ENCODE results near the gene CNDP1. TPM values are rescaled to one million over a fixed set of nuclear protein-coding genes. Genes with fewer than 3 reads are reported as not detected.

CNDP1 gene
- total and polyA plus RNA-seq, 2 donors (not counting 1 experiment from before 2014, with no cell fraction given) = 0.19 to 0.57 TPM

DNA sequence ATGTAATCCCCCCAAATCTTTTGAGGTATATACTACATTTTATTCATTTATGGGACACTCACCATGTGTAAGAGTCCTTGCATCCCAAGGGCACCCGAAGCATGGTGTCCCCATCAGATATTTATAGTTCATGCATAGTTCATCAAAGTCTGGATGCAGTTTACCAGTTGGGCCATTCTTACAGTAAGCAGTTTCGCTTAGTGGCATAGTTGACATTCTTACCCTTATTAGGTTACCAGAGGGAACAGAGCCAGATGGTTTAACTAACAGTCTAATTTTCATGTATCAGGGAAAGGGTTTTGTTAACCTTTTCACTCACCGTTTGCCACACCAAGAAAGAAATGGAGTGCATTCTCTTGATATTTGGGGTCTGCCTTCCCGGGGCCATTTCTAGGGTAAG, 70.5 kb downstream of the CNDP1 start:
- Histone ChIP-seq H3K9me3 (ENCODE audit: control extremely low read depth in 1 of 3, control insufficient read depth in 2 of 3, insufficient read depth in 1 of 3, low read length in 2 of 3) (no peaks in the 10 kb centered on the region), H4K20me1 (ENCODE audit: control insufficient read depth, insufficient read depth, low read length, poor library complexity, severe bottlenecking) (peaks cover 46% of the 10 kb centered on the region), H3K36me3 (replicated peaks in 1 of 2; ENCODE audit: control extremely low read depth in 1 of 2, control insufficient read depth in 1 of 2, extremely low read depth in 1 of 2, insufficient read depth in 2 of 2, low read length in 1 of 2) (peaks cover 0 to 1% of the 10 kb centered on the region in 2 experiments), H3K79me2 (ENCODE audit: control insufficient read depth, insufficient read depth, low read length) (peaks cover 81% of the 10 kb centered on the region), H3K4me3 (ENCODE audit: control extremely low read depth in 1 of 5, extremely low read depth in 1 of 5, insufficient read depth in 1 of 5, low read depth in 2 of 5, low read length in 4 of 5) (no peak overlapping the region), H3K4me2 (replicated peaks; ENCODE audit: low read depth, low read length, poor library complexity, severe bottlenecking) (no peak overlapping the region), H2AFZ (ENCODE audit: insufficient read depth, low read depth, low read length, poor library complexity, severe bottlenecking) (no peak overlapping the region), H3K27ac (ENCODE audit: low read length in 2 of 2) (no peak overlapping the region), H3K9ac (ENCODE audit: low read length) (no peak overlapping the region), H3K27me3 (replicated peaks in 1 of 4; ENCODE audit: control extremely low read depth in 1 of 4, control insufficient read depth in 3 of 4, insufficient read depth in 4 of 4, low read length in 3 of 4) (no peaks in the 10 kb centered on the region), H3K4me1 (ENCODE audit: control insufficient read depth in 2 of 2, insufficient read depth in 2 of 2, low read length in 2 of 2) (no peaks in the 10 kb centered on the region)
- H3K4me1 Mint-ChIP-seq = peaks cover 15% of the 10 kb centered on the region
- no peak overlapping the region for H3K27ac Mint-ChIP-seq
- DNase-seq (no peak), ATAC-seq (ENCODE audit: low read depth) (no peak)
- WGBS (ENCODE audit: insufficient coverage) = no CpG with 5 or more reads among the region's 4 CpGs
- CTCF ChIA-PET = no interaction called here
- POLR2A ChIA-PET = no interaction called here
- H3K9me3 Mint-ChIP-seq (ENCODE audit: insufficient read depth) = no peaks in the 10 kb centered on the region
- H3K4me3 Mint-ChIP-seq = no peak overlapping the region
- intact Hi-C loops (cut with micrococcal nuclease) = no loop called here
- H3K27me3 Mint-ChIP-seq = no peaks in the 10 kb centered on the region
- TF ChIP-seq CTCF (IDR thresholded peaks at IDR 0.05) = no peak
- no peak for TF ChIP-seq EZH2 (IDR thresholded peaks at IDR 0.05; ENCODE audit: borderline replicate concordance, insufficient read depth, low read depth, low read length, poor library complexity, severe bottlenecking)

- no peak overlapping the region for H3K27ac Mint-ChIP-seq
- 95% methylated on average over 2 of the region's 2 CpGs for WGBS (ENCODE audit: insufficient coverage)
- DNase-seq (no peak), ATAC-seq (ENCODE audit: low read depth) (no peak)
- ChIA-PET POLR2A (no interaction called here), CTCF (no interaction called here)
- Histone ChIP-seq H3K9me3 (ENCODE audit: control extremely low read depth in 1 of 3, control insufficient read depth in 2 of 3, insufficient read depth in 1 of 3, low read length in 2 of 3) (no peaks in the 10 kb centered on the region), H3K4me2 (replicated peaks; ENCODE audit: low read depth, low read length, poor library complexity, severe bottlenecking) (no peak overlapping the region), H3K27ac (ENCODE audit: low read length in 2 of 2) (no peak overlapping the region), H3K4me3 (ENCODE audit: control extremely low read depth in 1 of 5, extremely low read depth in 1 of 5, insufficient read depth in 1 of 5, low read depth in 2 of 5, low read length in 4 of 5) (no peak overlapping the region), H3K27me3 (replicated peaks in 1 of 4; ENCODE audit: control extremely low read depth in 1 of 4, control insufficient read depth in 3 of 4, insufficient read depth in 4 of 4, low read length in 3 of 4) (no peaks in the 10 kb centered on the region), H3K36me3 (replicated peaks in 1 of 2; ENCODE audit: control extremely low read depth in 1 of 2, control insufficient read depth in 1 of 2, extremely low read depth in 1 of 2, insufficient read depth in 2 of 2, low read length in 1 of 2) (no peaks in the 10 kb centered on the region), H4K20me1 (ENCODE audit: control insufficient read depth, insufficient read depth, low read length, poor library complexity, severe bottlenecking) (peaks cover 41% of the 10 kb centered on the region), H3K4me1 (ENCODE audit: control insufficient read depth in 2 of 2, insufficient read depth in 2 of 2, low read length in 2 of 2) (no peaks in the 10 kb centered on the region), H3K79me2 (ENCODE audit: control insufficient read depth, insufficient read depth, low read length) (peaks cover 71% of the 10 kb centered on the region), H2AFZ (ENCODE audit: insufficient read depth, low read depth, low read length, poor library complexity, severe bottlenecking) (no peak overlapping the region), H3K9ac (ENCODE audit: low read length) (no peak overlapping the region)
- TF ChIP-seq CTCF (IDR thresholded peaks at IDR 0.05) (no peak), EZH2 (IDR thresholded peaks at IDR 0.05; ENCODE audit: borderline replicate concordance, insufficient read depth, low read depth, low read length, poor library complexity, severe bottlenecking) (no peak)
- intact Hi-C loops (cut with micrococcal nuclease) = no loop called here
- H3K9me3 Mint-ChIP-seq (ENCODE audit: insufficient read depth) = no peaks in the 10 kb centered on the region
- peaks cover 21% of the 10 kb centered on the region for H3K4me1 Mint-ChIP-seq
- no peaks in the 10 kb centered on the region for H3K27me3 Mint-ChIP-seq
- no peak overlapping the region for H3K4me3 Mint-ChIP-seq
Observed at GRCh38 chr18:74608681-74609080, 74.4 kb downstream of the CNDP1 start.

Data from B cell (primary cell).